ENCODE measurements around the gene ADAP1.
A peak's percentile ranks its signal among the peaks of the same experiment; 100 is the strongest.

The ADAP1 gene, protein sequence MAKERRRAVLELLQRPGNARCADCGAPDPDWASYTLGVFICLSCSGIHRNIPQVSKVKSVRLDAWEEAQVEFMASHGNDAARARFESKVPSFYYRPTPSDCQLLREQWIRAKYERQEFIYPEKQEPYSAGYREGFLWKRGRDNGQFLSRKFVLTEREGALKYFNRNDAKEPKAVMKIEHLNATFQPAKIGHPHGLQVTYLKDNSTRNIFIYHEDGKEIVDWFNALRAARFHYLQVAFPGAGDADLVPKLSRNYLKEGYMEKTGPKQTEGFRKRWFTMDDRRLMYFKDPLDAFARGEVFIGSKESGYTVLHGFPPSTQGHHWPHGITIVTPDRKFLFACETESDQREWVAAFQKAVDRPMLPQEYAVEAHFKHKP

DNA sequence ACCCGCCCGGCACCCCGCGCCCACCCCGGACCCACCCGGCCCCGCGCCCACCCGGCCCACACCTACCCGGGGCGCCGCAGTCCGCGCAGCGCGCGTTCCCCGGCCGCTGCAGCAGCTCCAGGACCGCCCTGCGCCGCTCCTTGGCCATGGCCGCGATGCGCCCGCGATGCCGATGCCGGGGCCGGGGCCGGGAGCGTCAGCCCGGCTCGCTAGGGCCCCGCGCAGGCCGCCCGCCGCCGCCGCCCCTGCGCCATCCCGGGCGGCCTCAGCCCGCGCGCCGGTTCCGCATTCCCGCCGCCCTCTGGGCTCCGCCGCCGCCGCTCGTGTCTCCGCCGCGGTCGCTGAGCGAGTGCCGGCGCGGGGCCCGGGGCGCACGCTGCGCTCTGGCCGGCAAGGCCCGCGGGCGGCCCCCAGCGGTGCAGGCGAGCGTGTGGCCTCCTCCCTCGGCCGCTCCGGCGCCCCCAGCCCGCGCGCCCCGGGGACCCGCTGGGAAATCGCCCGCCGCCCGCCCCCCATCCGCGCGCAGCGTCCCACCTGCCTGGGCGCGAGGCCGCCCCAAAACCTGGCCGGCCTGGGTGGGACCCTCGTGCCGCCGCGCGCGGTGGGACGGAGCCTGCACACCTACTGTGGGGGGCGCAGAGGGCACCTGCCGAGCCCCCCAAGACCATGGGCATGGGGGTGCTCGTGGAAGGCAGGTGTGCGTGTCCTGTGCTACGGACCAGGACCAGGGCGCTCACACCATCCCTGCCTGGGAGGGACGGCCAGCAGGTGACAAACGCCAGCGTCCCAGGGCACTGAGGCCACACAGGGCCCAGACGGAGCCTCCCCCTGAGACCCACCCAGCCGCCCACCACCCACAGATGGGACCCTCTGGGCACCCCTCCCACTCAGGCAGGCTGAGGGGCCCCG, at the start of gene ADAP1:
Gene ADAP1 (minus strand): TSS at position 351 of the 909 bp plus-strand sequence. CDS start 203 bp downstream, at position 148.
- TF ChIP-seq, protein P1, sequence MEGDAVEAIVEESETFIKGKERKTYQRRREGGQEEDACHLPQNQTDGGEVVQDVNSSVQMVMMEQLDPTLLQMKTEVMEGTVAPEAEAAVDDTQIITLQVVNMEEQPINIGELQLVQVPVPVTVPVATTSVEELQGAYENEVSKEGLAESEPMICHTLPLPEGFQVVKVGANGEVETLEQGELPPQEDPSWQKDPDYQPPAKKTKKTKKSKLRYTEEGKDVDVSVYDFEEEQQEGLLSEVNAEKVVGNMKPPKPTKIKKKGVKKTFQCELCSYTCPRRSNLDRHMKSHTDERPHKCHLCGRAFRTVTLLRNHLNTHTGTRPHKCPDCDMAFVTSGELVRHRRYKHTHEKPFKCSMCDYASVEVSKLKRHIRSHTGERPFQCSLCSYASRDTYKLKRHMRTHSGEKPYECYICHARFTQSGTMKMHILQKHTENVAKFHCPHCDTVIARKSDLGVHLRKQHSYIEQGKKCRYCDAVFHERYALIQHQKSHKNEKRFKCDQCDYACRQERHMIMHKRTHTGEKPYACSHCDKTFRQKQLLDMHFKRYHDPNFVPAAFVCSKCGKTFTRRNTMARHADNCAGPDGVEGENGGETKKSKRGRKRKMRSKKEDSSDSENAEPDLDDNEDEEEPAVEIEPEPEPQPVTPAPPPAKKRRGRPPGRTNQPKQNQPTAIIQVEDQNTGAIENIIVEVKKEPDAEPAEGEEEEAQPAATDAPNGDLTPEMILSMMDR (IDR thresholded peaks at IDR 0.05), result peak; percentile 58

DNA sequence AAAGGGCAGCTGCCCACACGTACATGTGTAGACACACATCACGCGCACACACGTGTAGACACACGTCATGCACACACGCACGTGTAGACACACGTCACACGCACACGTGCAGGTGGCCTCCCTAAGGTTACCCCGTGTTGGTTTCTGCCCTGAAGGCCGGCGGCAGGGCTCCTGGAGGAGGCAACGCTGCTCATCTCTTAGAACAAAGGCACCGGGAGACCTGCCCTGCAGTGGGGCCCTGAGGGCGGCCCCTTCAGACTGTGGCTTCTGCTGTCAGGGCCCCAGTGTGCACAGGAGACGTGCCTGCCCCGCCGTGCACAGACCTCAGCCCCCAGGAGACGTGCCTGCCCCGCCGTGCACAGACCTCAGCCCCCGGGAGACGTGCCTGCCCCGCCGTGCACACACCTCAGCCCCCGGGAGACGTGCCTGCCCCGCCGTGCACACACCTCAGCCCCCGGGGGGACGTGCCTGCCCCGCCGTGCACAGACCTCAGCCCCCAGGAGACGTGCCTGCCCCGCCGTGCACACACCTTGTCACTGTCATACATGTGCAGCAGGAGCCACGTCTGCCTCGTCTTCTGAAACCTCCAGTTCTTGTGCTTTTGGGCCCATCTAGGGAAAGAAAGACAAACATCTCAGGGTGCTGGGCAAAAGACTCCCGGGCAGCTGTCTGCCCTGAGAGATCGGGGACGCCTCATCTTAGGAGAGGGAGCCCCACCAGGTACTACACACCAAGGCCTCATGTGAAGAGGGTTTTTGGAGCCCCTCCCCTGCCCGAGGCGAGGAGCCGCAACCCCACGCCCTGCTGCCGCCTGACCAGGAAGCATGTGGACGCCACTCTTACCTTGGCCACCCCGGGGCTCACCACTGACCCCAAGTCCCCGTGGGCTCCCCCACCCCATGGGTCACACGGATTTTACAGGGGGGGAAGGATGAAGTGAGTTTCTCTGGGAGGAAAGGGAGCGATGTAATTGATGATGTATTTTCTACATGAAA, 45.8 kb upstream of the ADAP1 start:
- TF ChIP-seq, protein P1 (IDR thresholded peaks at IDR 0.05), result no peak

DNA sequence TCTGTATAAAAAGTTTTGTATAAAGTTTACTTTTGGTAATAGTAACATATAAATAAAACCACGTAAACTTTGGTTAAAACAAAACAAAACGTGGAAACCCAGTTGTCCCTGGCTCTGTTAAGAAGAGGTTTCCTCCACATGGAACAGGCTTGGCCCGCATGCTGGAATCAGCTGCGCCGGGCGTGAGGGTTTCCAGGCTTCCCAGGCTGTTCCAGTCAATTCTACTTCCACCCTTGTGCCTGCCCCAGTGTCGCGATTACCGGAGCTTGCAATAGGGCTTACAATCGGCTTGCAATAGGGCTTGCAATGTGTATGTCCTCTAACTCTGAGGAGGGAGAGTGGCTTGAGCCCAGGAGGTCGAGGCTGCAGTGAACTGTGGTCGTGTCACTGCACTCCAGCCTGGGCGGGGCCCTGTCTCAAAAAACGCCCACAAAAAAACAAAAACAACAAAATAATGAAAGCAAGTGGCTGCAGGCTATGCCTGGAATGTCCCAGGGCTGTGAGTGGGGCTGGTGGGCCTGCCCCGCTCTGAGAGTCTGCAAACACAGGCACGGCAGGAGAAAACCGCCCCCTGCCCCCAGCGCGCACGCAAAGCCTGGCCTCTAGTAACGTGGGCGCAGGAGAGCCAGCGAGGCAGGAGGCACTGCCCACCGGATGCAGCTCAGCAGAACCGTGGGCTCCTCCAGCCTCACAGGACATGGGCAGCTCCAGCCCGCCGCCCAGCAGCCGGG, 44.8 kb upstream of the ADAP1 start:
- TF ChIP-seq, protein P1 (IDR thresholded peaks at IDR 0.05), result no peak

DNA sequence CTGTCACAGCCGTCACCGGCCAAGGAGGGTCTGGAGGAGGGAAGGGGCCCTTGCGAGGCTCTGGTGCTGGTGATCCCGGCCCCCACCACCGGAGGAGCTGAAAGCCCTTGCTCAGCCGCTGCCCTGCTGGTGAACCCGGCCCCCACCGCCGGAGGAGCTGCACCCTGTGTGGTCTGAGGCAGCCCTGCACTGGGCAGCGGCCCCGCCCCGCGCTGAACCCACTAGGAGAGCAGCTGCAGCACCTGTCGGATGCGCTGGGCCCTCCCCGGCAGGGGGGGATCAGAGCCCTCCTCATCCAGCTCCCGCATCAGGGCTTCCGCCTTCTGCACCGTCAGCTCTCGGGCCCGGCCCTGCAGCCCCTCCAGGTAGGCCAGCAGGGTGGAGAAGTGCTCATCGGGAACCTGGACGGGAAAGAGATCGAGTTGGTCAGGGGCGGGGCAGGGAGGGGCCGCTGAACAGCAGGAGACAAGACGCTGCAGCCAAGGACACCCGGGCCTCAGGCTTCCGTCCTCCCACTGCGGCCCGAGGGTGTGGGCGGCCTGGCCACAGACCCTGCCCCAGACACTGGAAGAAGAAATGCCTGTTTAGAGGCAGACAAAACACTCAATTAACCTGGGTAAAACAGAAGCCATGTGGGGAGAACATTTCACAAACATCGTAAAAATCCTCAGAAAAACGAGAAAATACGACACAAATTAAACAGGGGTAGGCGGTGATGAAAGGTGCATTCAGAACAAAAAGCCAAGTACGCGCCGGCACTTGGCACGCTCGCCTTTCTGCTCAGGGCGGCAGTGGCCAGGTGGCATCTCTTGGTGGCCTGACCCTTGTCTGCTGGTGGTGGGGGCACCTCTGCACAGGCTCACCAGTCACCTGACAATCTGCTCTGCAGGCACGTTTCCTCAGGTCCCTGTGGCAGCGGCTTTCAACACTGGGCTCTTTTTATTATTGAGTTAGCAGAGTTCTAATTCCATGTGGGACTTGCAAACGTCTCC, 43.2 kb upstream of the ADAP1 start:
- TF ChIP-seq, protein P1 (IDR thresholded peaks at IDR 0.05), result no peak

DNA sequence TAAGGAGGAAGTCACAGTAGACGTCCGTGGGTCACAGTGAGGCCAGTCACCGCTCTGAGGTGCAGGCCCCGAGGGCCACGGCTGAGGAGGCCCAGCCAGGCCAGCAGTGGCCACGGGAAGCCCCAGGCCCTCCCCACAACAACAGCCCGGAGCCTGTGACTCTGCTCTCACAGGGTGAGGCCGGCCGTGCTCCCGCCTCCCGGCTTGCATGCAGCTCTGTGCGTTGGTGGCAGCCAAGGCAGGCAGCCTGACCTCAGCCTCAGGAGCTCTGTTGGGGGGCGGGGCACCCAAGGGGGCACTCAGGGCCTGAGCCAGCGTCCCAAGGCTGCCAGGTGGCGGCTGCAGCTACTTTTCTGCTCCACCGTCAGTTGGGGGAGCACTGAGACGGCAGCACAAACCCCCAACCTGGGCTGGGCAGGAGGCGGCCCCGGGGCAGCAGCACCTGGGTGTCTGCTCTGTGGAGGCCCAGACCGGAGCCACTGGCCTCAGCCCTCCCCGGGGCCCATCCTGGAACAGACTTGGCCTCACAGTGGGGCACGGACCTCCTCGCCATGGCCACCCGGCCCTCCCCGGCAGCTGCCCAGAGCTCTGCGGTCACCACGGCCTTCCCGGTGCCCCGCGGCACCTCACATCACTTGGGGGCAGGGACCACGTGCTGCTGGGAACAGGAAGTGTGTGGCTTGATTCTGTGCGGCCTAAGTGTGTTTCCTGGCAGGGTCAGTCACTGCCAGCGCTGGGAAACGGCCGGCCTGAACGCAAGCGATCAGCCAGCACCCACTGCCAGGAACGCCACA, 41.8 kb upstream of the ADAP1 start:
- TF ChIP-seq, protein P1 (IDR thresholded peaks at IDR 0.05), result no peak

Data from LNCAP (cell line).